GM12878 (cell line): ENCODE results near the gene VSTM2L. TPM values are rescaled to one million over a fixed set of nuclear protein-coding genes. Genes with fewer than 3 reads are reported as not detected.

ENCODE experiments used
- CREB1 ChIP-seq: IDR thresholded peaks from 2 replicates; pipeline ENCODE4 v1.6.1; 2012; ENCODE audit warnings: low read depth, mild to moderate bottlenecking, inconsistent platforms
- E4F1 ChIP-seq: fragments of 450-650 bp; IDR thresholded peaks from 2 replicates; pipeline ENCODE4 v1.6.1; 2018; ENCODE audit warnings: borderline replicate concordance, mild to moderate bottlenecking; ENCODE audit not compliant: partially characterized antibody
- EED ChIP-seq: sonication (generic); IDR thresholded peaks from 2 replicates; pipeline ENCODE4 v1.6.1; 2016; ENCODE audit warnings: antibody characterized with exemption, low read depth
- ESRRA ChIP-seq: IDR thresholded peaks from 2 replicates; pipeline ENCODE4 v1.6.1; 2012; ENCODE audit warnings: mild to moderate bottlenecking, low read length, improper control_type of control experiment
- ETV6 ChIP-seq, 2 experiments: fragments of 450-650 bp in 1 of 2; IDR thresholded peaks in 1 of 2; conservative IDR thresholded peaks in 1 of 2; 2 replicates each; pipeline ENCODE4 v1.6.1; 2014; ENCODE audit warnings: antibody characterized with exemption in 1 of 2, borderline replicate concordance in 1 of 2, low read depth in 1 of 2, mild to moderate bottlenecking in 1 of 2, moderate library complexity in 1 of 2
- FOS ChIP-seq: IDR thresholded peaks from 3 replicates; pipeline ENCODE4 v1.6.1; 2011; ENCODE audit warnings: borderline replicate concordance; ENCODE audit not compliant: insufficient read length; ENCODE audit errors: extremely low read depth
- FOXK2 ChIP-seq: fragments of 450-650 bp; IDR thresholded peaks from 2 replicates; pipeline ENCODE4 v1.6.1; 2017; ENCODE audit warnings: mild to moderate bottlenecking, moderate library complexity
- HCFC1 ChIP-seq: fragments of 150-350 bp; IDR thresholded peaks from 2 replicates; pipeline ENCODE4 v1.6.1; 2014; ENCODE audit warnings: low read length
- JUNB ChIP-seq: IDR thresholded peaks from 2 replicates; pipeline ENCODE4 v1.6.1; 2016; ENCODE audit warnings: antibody characterized with exemption, mild to moderate bottlenecking
- MEF2B ChIP-seq: fragments of 450-650 bp; IDR thresholded peaks from 2 replicates; pipeline ENCODE4 v1.6.1; 2018; ENCODE audit warnings: mild to moderate bottlenecking, moderate library complexity; ENCODE audit not compliant: partially characterized antibody, poor library complexity, severe bottlenecking
- MTA2 ChIP-seq: fragments of 450-650 bp; IDR thresholded peaks from 2 replicates; pipeline ENCODE4 v1.6.1; 2016; ENCODE audit warnings: low read depth, mild to moderate bottlenecking, moderate library complexity
- MXI1 ChIP-seq: fragments of 150-350 bp; IDR thresholded peaks from 2 replicates; pipeline ENCODE4 v1.6.1; 2011; ENCODE audit warnings: low read depth, mild to moderate bottlenecking, inconsistent platforms, low read length, improper control_type of control experiment
- NFIC ChIP-seq: IDR thresholded peaks from 2 replicates; pipeline ENCODE4 v1.6.1; 2012; ENCODE audit warnings: low read depth, mild to moderate bottlenecking, inconsistent platforms, low read length, moderate library complexity
- NFYB ChIP-seq: IDR thresholded peaks from 2 replicates; pipeline ENCODE4 v1.6.1; 2011; ENCODE audit warnings: low read depth, mild to moderate bottlenecking, low read length, improper control_type of control experiment, moderate library complexity; ENCODE audit not compliant: insufficient read depth
- PKNOX1 ChIP-seq: fragments of 450-650 bp; IDR thresholded peaks from 2 replicates; pipeline ENCODE4 v1.6.1; 2016; ENCODE audit warnings: mild to moderate bottlenecking
- PML ChIP-seq: IDR thresholded peaks from 2 replicates; pipeline ENCODE4 v1.6.1; 2012; ENCODE audit warnings: low read length, inconsistent platforms
- RB1 ChIP-seq: fragments of 450-650 bp; formaldehyde crosslinking; IDR thresholded peaks from 2 replicates; pipeline ENCODE4 v1.6.1; 2017; ENCODE audit warnings: mild to moderate bottlenecking, borderline replicate concordance
- RCOR1 ChIP-seq: conservative IDR thresholded peaks from 2 replicates; pipeline ENCODE4 v1.6.1; 2012; ENCODE audit warnings: low read depth, low read length, improper control_type of control experiment
- RUNX3 ChIP-seq: IDR thresholded peaks from 2 replicates; pipeline ENCODE4 v1.6.1; 2012; ENCODE audit warnings: low read length, inconsistent platforms
- SP1 ChIP-seq: IDR thresholded peaks from one replicate; pipeline ENCODE4 v1.6.1; 2011; ENCODE audit warnings: low read depth, low read length
- SRF ChIP-seq, 2 experiments: IDR thresholded peaks; 2 replicates each; pipeline ENCODE4 v1.6.1; 2011; ENCODE audit warnings: low read depth in 2 of 2, low read length in 2 of 2, mild to moderate bottlenecking in 1 of 2, moderate library complexity in 1 of 2
- TBL1XR1 ChIP-seq: IDR thresholded peaks from 2 replicates; pipeline ENCODE4 v1.6.1; 2012; ENCODE audit warnings: low read depth, low read length, improper control_type of control experiment
- TCF12 ChIP-seq: IDR thresholded peaks from 2 replicates; pipeline ENCODE4 v1.6.1; 2011; ENCODE audit warnings: low read depth, mild to moderate bottlenecking, low read length
- YY1 ChIP-seq: IDR thresholded peaks from 2 replicates; pipeline ENCODE4 v1.6.1; 2011; ENCODE audit warnings: low read depth, mild to moderate bottlenecking, low read length
- ZNF622 ChIP-seq: fragments of 450-650 bp; IDR thresholded peaks from 2 replicates; pipeline ENCODE4 v1.6.1; 2017; ENCODE audit warnings: mild to moderate bottlenecking, inconsistent platforms
- polyA plus RNA-seq, 11 experiments: library from polyadenylated mRNA; depleted of rRNA in 4 of 11; unstranded in 6 of 11; stranded (reverse) in 5 of 11; fragments of >200 nt; fragmentation: Nextera tagmentation in 4 of 11; fragmentation: Illumina TruSeq in 1 of 11; extraction: Ambion mirVana in 4 of 11; extraction: Trizol in 1 of 11; gene quantifications; 1 replicate in 1 of 11; 2 replicates in 10 of 11; pipeline versions ENCODE4 v1.2.1 to v1.2.3, GENCODE V29; 2011 to 2016; ENCODE audit warnings: inconsistent platforms in 2 of 11, missing spikeins in 2 of 11, low read depth in 1 of 11
- total RNA-seq, 4 experiments: library from RNA; depleted of rRNA in 3 of 4; stranded (reverse); fragments of >200 nt in 3 of 4; fragmentation: Illumina TruSeq in 1 of 4; extraction: Trizol in 1 of 4; gene quantifications; 2 replicates each; pipeline versions ENCODE4 v1.2.1 to v1.2.3, GENCODE V29; 2013 to 2021
- TF ChIP-seq, protein P1 (sequence below): fragments of 450-650 bp; IDR thresholded peaks from 2 replicates; pipeline ENCODE4 v1.6.1; 2016; ENCODE audit warnings: mild to moderate bottlenecking
- TF ChIP-seq, protein P2 (sequence below): fragments of 450-650 bp; IDR thresholded peaks from 2 replicates; pipeline ENCODE4 v1.6.1; 2017; ENCODE audit warnings: borderline replicate concordance

The VSTM2L gene
- total and polyA plus RNA-seq, 10 of the 15 experiments (the other 5 are each of a cell fraction or from before 2014, with no cell fraction given) = 0.05 to 1.5 (median 0.63) TPM; not detected in 2

DNA sequence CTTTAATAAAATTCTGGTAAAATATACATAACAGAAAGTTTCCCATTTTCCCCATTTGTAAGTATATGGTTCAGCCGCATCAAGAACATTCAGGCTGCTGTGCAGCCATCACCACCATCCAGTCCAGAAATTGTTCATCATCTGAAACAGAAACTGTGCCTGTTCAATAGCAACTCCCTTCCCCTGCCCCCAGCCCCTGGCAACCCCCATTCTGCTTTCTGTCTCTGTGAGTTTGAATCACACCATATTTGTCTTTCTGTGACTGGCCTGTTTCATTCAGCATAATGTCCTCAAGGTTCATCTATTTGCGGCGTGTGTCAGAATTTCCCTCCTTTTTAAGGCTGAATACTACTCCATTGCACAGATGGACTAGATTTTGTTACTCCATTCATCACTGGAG, 19.1 kb downstream of the VSTM2L start (continued):
- no peak for TF ChIP-seq FOXK2
- no peak for TF ChIP-seq ZNF622
- no peak for TF ChIP-seq TBL1XR1
- peak; percentile 71 for TF ChIP-seq JUNB
- peak; percentile 40; the same call in 1 of the 2 replicates for TF ChIP-seq YY1
- peak; percentile 71; the same call in 1 of the 2 replicates for TF ChIP-seq NFIC
- TF ChIP-seq SP1 = peak; percentile 40
- peak in 1 of 2 experiments; percentile 74; a peak in 1 of 4 replicates for TF ChIP-seq SRF (IDR thresholded peaks at IDR 0.05; ENCODE audit: low read depth in 2 of 2, low read length in 2 of 2)
- TF ChIP-seq RUNX3 = peak; percentile 74
- TF ChIP-seq RB1 = no peak
- 0 out of 2 replicates have a peak, but pooled peaks have one; percentile 28 for TF ChIP-seq PML
- TF ChIP-seq MEF2B = no peak
- TF ChIP-seq NFYB = 0 out of 2 replicates have a peak, but pooled peaks have one; percentile 20
- TF ChIP-seq MXI1 = no peak
- TF ChIP-seq FOS = no peak
- TF ChIP-seq E4F1 = no peak
- TF ChIP-seq, protein P1, sequence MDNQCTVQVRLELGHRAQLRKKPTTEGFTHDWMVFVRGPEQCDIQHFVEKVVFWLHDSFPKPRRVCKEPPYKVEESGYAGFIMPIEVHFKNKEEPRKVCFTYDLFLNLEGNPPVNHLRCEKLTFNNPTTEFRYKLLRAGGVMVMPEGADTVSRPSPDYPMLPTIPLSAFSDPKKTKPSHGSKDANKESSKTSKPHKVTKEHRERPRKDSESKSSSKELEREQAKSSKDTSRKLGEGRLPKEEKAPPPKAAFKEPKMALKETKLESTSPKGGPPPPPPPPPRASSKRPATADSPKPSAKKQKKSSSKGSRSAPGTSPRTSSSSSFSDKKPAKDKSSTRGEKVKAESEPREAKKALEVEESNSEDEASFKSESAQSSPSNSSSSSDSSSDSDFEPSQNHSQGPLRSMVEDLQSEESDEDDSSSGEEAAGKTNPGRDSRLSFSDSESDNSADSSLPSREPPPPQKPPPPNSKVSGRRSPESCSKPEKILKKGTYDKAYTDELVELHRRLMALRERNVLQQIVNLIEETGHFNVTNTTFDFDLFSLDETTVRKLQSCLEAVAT = no peak
- peak; percentile 66; the same call in 1 of the 2 replicates for TF ChIP-seq EED
- TF ChIP-seq ESRRA = no peak
- TF ChIP-seq ETV6 (conservative IDR thresholded peaks at IDR 0.05 in 1 of 2, IDR thresholded peaks at IDR 0.05 in 1 of 2; ENCODE audit: borderline replicate concordance in 1 of 2, low read depth in 1 of 2) = peak in 1 of 2 experiments; percentile 36; a peak in 1 of 4 replicates
- TF ChIP-seq HCFC1 = no peak
- TF ChIP-seq RCOR1 = no peak
- TF ChIP-seq CREB1 = peak; percentile 57; the same call in 1 of the 2 replicates
- no peak for TF ChIP-seq MTA2
- 0 out of 2 replicates have a peak, but pooled peaks have one; percentile 28 for TF ChIP-seq TCF12
- TF ChIP-seq, protein P2, sequence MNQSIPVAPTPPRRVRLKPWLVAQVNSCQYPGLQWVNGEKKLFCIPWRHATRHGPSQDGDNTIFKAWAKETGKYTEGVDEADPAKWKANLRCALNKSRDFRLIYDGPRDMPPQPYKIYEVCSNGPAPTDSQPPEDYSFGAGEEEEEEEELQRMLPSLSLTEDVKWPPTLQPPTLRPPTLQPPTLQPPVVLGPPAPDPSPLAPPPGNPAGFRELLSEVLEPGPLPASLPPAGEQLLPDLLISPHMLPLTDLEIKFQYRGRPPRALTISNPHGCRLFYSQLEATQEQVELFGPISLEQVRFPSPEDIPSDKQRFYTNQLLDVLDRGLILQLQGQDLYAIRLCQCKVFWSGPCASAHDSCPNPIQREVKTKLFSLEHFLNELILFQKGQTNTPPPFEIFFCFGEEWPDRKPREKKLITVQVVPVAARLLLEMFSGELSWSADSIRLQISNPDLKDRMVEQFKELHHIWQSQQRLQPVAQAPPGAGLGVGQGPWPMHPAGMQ = no peak
- 0 out of 2 replicates have a peak, but pooled peaks have one; percentile 5 for TF ChIP-seq PKNOX1
